ENCODE measurements around the gene CLTB. TPM values are rescaled to one million over a fixed set of nuclear protein-coding genes. Genes with fewer than 3 reads are reported as not detected.

The CLTB gene
- total and polyA plus RNA-seq, 2 of the 8 experiments (the other 6 are each of a cell fraction or from before 2014, with no cell fraction given) = 25.9 to 34.9 TPM

GRCh38 chr5:176353533-176353932 is 62.8 kb downstream of the CLTB start:
- Histone ChIP-seq H3K23ac (ENCODE audit: insufficient read length) (no peak overlapping the region), H3K79me1 (ENCODE audit: low read depth, low read length) (peaks cover 19% of the 10 kb centered on the region), H3K9me3 (ENCODE audit: insufficient read depth in 2 of 2, low read depth in 1 of 2, low read length in 1 of 2) (no peaks in the 10 kb centered on the region), H3K4me1 (replicated peaks in 1 of 4; ENCODE audit: control insufficient read depth in 3 of 4, insufficient read depth in 4 of 4, low read length in 3 of 4) (no peaks in the 10 kb centered on the region), H2BK120ac (replicated peaks; ENCODE audit: low read depth, low read length) (no peak overlapping the region), H3K4me3 (ENCODE audit: extremely low read depth in 1 of 4, insufficient read depth in 2 of 4, low read depth in 3 of 4, low read length in 4 of 4) (no peak overlapping the region), H3K14ac (ENCODE audit: insufficient read length) (no peak overlapping the region), H3K79me2 (ENCODE audit: control insufficient read depth in 1 of 2, insufficient read depth in 2 of 2, low read length in 2 of 2) (peaks cover 4 to 63% of the 10 kb centered on the region in 2 experiments), H3K4me2 (ENCODE audit: insufficient read depth in 1 of 2, low read depth in 2 of 2, low read length in 2 of 2) (no peak overlapping the region), H3K27ac (ENCODE audit: low read depth, low read length) (no peak overlapping the region), H4K5ac (ENCODE audit: insufficient read length, low read depth, low read length) (no peak overlapping the region), H3K18ac (ENCODE audit: extremely low read depth, low read length) (no peak overlapping the region), H3K27me3 (replicated peaks in 1 of 4; ENCODE audit: control insufficient read depth in 3 of 4, extremely low read depth in 1 of 4, insufficient read depth in 3 of 4, low read length in 3 of 4) (no peaks in the 10 kb centered on the region), H4K20me1 (replicated peaks in 1 of 2; ENCODE audit: control insufficient read depth in 1 of 2, insufficient read depth in 2 of 2, low read length in 2 of 2) (peaks cover 11 to 29% of the 10 kb centered on the region in 2 experiments), H2BK15ac (ENCODE audit: low read length) (no peak overlapping the region), H4K8ac (ENCODE audit: extremely low read depth, insufficient read depth, low read length) (no peak overlapping the region), H4K91ac (replicated peaks; ENCODE audit: insufficient read length, low read length) (no peak overlapping the region), H3K9ac (replicated peaks in 1 of 4; ENCODE audit: extremely low read depth in 1 of 4, low read depth in 3 of 4, low read length in 3 of 4) (no peak overlapping the region), H2AK5ac (ENCODE audit: low read depth, low read length) (no peak overlapping the region), H2BK5ac (ENCODE audit: low read depth, low read length) (no peak overlapping the region), H2BK12ac (ENCODE audit: low read depth, low read length) (no peak overlapping the region), H3K23me2 (ENCODE audit: low read depth, low read length) (no peaks in the 10 kb centered on the region), H2BK20ac (ENCODE audit: low read length) (no peak overlapping the region), H2AFZ (ENCODE audit: low read length) (no peak overlapping the region), H3K56ac (replicated peaks; ENCODE audit: insufficient read length, low read depth, low read length) (no peak overlapping the region), H3K4ac (replicated peaks; ENCODE audit: insufficient read length, low read depth, low read length) (no peak overlapping the region), H3K36me3 (ENCODE audit: control insufficient read depth in 2 of 4, insufficient read depth in 4 of 4, low read length in 3 of 4) (peaks cover 17 to 84% (median 48%) of the 10 kb centered on the region in 4 experiments)
- 90% methylated on average over 4 of the region's 4 CpGs; no CpG with 5 or more reads in 1 of the 2 experiments for WGBS, 2 experiments (ENCODE audit: extremely low coverage in 1 of 2, insufficient coverage in 1 of 2, insufficient read length in 1 of 2, insufficient replicate concordance in 2 of 2, low coverage in 1 of 2, low lambda C conversion rate in 2 of 2, missing lambda C conversion rate in 1 of 2)
- ChIA-PET CTCF (ENCODE audit: partially characterized antibody) (interaction anchor here (1.9 kb wide), 1 partner anchor 25 kb away, joined by 6 read pairs; no protein-coding TSS in a partner anchor), POLR2A (ENCODE audit: partially characterized antibody) (interaction anchor here (1.3 to 2.0 kb wide), 2 partner anchors 12 to 34 kb away, joined by 3 to 5 read pairs; partner anchors contain the start of genes HIGD2A and NOP16)
- DNase-seq (ENCODE audit: low read depth in 1 of 2, low spot score in 2 of 2) = no peak
- FAIRE-seq = no peak
- TF ChIP-seq POLR2AphosphoS5 (IDR thresholded peaks at IDR 0.05; ENCODE audit: low read depth, low read length) (no peak), CHD1 (IDR thresholded peaks at IDR 0.05; ENCODE audit: low read depth, low read length) (no peak), CHD2 (IDR thresholded peaks at IDR 0.05; ENCODE audit: low read length) (no peak), JUN (IDR thresholded peaks at IDR 0.05; ENCODE audit: low read depth, low read length) (no peak), KDM5A (IDR thresholded peaks at IDR 0.05; ENCODE audit: low read length) (no peak), GABPA (IDR thresholded peaks at IDR 0.05; ENCODE audit: borderline replicate concordance, insufficient read depth, low read length) (no peak), ASH2L (IDR thresholded peaks at IDR 0.05; ENCODE audit: low read length) (no peak), RAD21 (IDR thresholded peaks at IDR 0.05 in 1 of 2, conservative IDR thresholded peaks at IDR 0.05 in 1 of 2; ENCODE audit: low read depth in 2 of 2, low read length in 2 of 2) (no peak), FOSL1 (IDR thresholded peaks at IDR 0.05; ENCODE audit: insufficient read depth, low read depth, low read length) (no peak), TEAD4 (IDR thresholded peaks at IDR 0.05; ENCODE audit: low read depth, low read length) (no peak), ZNF274 (IDR thresholded peaks at IDR 0.05; ENCODE audit: borderline replicate concordance, extremely low read depth, low read length) (no peak), CEBPB (IDR thresholded peaks at IDR 0.05; ENCODE audit: low read depth, low read length) (no peak), CBX5 (IDR thresholded peaks at IDR 0.05; ENCODE audit: low read depth, low read length) (no peak), BACH1 (IDR thresholded peaks at IDR 0.05; ENCODE audit: low read length) (no peak), RNF2 (IDR thresholded peaks at IDR 0.05; ENCODE audit: borderline replicate concordance, low read depth, low read length, missing control alignments, poor library complexity, severe bottlenecking) (no peak)

All from H1 (cell line).